ENCODE data around the gene ARID1B. TPM values are rescaled to one million over a fixed set of nuclear protein-coding genes. Genes with fewer than 3 reads are reported as not detected.
A peak's percentile ranks its signal among the peaks of the same experiment; 100 is the strongest.

ARID1B gene
- total RNA-seq, 2 donors from 2014 or later = 74.0 to 110 TPM

GRCh38 chr6:156948277-156948676 is 171.1 kb downstream of the ARID1B start:
- Mint-ChIP-seq H3K4me3 (no peak overlapping the region), H3K36me3 (ENCODE audit: low read depth) (no peaks in the 10 kb centered on the region), H3K27ac (no peak overlapping the region), H3K9me3 (no peaks in the 10 kb centered on the region), H3K27me3 (ENCODE audit: insufficient read depth) (no peaks in the 10 kb centered on the region), H3K4me1 (peaks cover 32% of the 10 kb centered on the region)
- Histone ChIP-seq H3K27me3 (ENCODE audit: control insufficient read depth, insufficient read depth, low read length, poor library complexity, severe bottlenecking) (no peaks in the 10 kb centered on the region), H3K4me3 (ENCODE audit: low read length) (no peak overlapping the region), H3K27ac (ENCODE audit: low read depth, low read length) (no peak overlapping the region), H3K36me3 (ENCODE audit: control insufficient read depth, insufficient read depth, low read length) (no peaks in the 10 kb centered on the region), H3K4me1 (ENCODE audit: control insufficient read depth, insufficient read depth, low read length) (peaks cover 4% of the 10 kb centered on the region), H3K9ac (ENCODE audit: extremely low read depth, low read length, poor library complexity, severe bottlenecking) (no peak overlapping the region), H3K9me3 (ENCODE audit: control insufficient read depth, low read length) (no peaks in the 10 kb centered on the region)
- no peak for DNase-seq
- WGBS, 2 experiments (ENCODE audit: insufficient coverage in 1 of 2, insufficient read length in 1 of 2) = 95 to 100% methylated on average over 1 to 6 of the region's 6 CpGs
- TF ChIP-seq, protein P1, sequence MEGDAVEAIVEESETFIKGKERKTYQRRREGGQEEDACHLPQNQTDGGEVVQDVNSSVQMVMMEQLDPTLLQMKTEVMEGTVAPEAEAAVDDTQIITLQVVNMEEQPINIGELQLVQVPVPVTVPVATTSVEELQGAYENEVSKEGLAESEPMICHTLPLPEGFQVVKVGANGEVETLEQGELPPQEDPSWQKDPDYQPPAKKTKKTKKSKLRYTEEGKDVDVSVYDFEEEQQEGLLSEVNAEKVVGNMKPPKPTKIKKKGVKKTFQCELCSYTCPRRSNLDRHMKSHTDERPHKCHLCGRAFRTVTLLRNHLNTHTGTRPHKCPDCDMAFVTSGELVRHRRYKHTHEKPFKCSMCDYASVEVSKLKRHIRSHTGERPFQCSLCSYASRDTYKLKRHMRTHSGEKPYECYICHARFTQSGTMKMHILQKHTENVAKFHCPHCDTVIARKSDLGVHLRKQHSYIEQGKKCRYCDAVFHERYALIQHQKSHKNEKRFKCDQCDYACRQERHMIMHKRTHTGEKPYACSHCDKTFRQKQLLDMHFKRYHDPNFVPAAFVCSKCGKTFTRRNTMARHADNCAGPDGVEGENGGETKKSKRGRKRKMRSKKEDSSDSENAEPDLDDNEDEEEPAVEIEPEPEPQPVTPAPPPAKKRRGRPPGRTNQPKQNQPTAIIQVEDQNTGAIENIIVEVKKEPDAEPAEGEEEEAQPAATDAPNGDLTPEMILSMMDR (conservative IDR thresholded peaks at IDR 0.05) = no peak

DNA sequence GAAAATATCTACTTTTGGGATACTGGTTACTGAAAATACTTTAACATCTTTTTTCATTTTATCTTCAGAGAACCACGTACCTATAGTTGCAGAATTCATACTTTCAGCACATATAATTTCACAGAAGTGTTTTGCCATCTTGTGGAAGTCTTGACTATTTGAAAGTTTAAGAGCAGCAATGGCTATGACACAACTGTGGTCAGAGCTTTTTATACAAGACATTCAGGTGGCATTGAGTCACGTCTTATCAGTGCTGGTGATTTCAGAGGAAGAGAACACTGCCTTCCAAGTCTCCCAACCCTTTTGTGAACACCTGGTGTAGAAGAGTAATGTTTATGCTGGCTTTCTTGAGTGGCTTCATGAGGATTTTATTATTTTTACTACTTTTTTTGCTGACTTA is 171.6 kb downstream of the ARID1B start:
- Histone ChIP-seq H3K27me3 (ENCODE audit: control insufficient read depth, insufficient read depth, low read length, poor library complexity, severe bottlenecking) (no peaks in the 10 kb centered on the region), H3K4me3 (ENCODE audit: low read length) (no peak overlapping the region), H3K27ac (ENCODE audit: low read depth, low read length) (no peak overlapping the region), H3K4me1 (ENCODE audit: control insufficient read depth, insufficient read depth, low read length) (peaks cover 8% of the 10 kb centered on the region), H3K9ac (ENCODE audit: extremely low read depth, low read length, poor library complexity, severe bottlenecking) (no peak overlapping the region), H3K36me3 (ENCODE audit: control insufficient read depth, insufficient read depth, low read length) (no peaks in the 10 kb centered on the region), H3K9me3 (ENCODE audit: control insufficient read depth, low read length) (no peaks in the 10 kb centered on the region)
- H3K4me3 Mint-ChIP-seq = no peak overlapping the region
- WGBS, 2 experiments (ENCODE audit: insufficient coverage in 1 of 2, insufficient read length in 1 of 2) = 87% methylated on average over 2 of the region's 2 CpGs; no CpG with 5 or more reads in 1 of the 2 experiments
- H3K9me3 Mint-ChIP-seq = no peaks in the 10 kb centered on the region
- no peaks in the 10 kb centered on the region for H3K36me3 Mint-ChIP-seq (ENCODE audit: low read depth)
- TF ChIP-seq, protein P1 (conservative IDR thresholded peaks at IDR 0.05) = no peak
- DNase-seq = no peak
- peak overlapping the region; percentile 10 for H3K27ac Mint-ChIP-seq
- H3K4me1 Mint-ChIP-seq = peaks cover 36% of the 10 kb centered on the region
- H3K27me3 Mint-ChIP-seq (ENCODE audit: insufficient read depth) = no peaks in the 10 kb centered on the region

DNA sequence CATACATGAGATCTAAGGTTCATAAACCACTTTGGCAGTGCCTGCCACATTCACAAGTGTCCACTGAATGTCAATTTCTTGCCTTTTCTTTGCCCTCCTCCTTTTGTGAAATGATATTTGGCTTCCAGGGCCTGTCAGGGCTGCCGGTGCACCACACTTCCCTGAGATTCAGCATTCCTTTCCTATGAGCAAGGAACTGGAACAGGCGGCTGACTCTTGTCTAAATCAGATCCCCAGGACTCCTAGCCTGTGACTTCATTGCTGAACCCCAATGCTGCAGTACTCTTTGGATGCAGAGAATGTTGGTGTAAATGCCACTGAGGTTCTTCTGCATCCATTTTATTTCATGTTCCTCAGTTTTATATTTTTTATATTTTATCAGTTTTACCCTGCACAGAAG is 172.2 kb downstream of the ARID1B start:
- no peaks in the 10 kb centered on the region for H3K27me3 ChIP-seq (ENCODE audit: control insufficient read depth, insufficient read depth, low read length, poor library complexity, severe bottlenecking)
- no peak overlapping the region for H3K4me3 ChIP-seq (ENCODE audit: low read length)
- no peak for DNase-seq
- H3K27me3 Mint-ChIP-seq (ENCODE audit: insufficient read depth) = no peaks in the 10 kb centered on the region
- no peak overlapping the region for H3K4me3 Mint-ChIP-seq
- H3K36me3 ChIP-seq (ENCODE audit: control insufficient read depth, insufficient read depth, low read length) = no peaks in the 10 kb centered on the region
- peaks cover 8% of the 10 kb centered on the region for H3K4me1 ChIP-seq (ENCODE audit: control insufficient read depth, insufficient read depth, low read length)
- H3K27ac Mint-ChIP-seq = peak overlapping the region; percentile 71
- no peaks in the 10 kb centered on the region for H3K9me3 Mint-ChIP-seq
- no peak overlapping the region for H3K9ac ChIP-seq (ENCODE audit: extremely low read depth, low read length, poor library complexity, severe bottlenecking)
- no peaks in the 10 kb centered on the region for H3K9me3 ChIP-seq (ENCODE audit: control insufficient read depth, low read length)
- H3K4me1 Mint-ChIP-seq = peaks cover 33% of the 10 kb centered on the region
- H3K27ac ChIP-seq (ENCODE audit: low read depth, low read length) = no peak overlapping the region
- 45 to 76% methylated on average over 2 of the region's 2 CpGs for WGBS, 2 experiments (ENCODE audit: insufficient coverage in 1 of 2, insufficient read length in 1 of 2)
- TF ChIP-seq, protein P1 (conservative IDR thresholded peaks at IDR 0.05) = no peak
- H3K36me3 Mint-ChIP-seq (ENCODE audit: low read depth) = no peaks in the 10 kb centered on the region

Data from endodermal cell (in vitro differentiated cells).